HTERT RPE-1 (cell line): ENCODE measurements around the gene NLK.
"Not testable (repeated sequence)": the region's sequence is repeated elsewhere in the genome, so short reads cannot be mapped to it uniquely, and the experiment has no call there.

Source experiments
- in situ Hi-C: fragments of 300-500 bp; cut with MboI; formaldehyde crosslinking; loops from 4 replicates; pipeline ENCODE4 v1.14.3; 2020; ENCODE audit warnings: low sequenced_read_pairs

The NLK gene

DNA sequence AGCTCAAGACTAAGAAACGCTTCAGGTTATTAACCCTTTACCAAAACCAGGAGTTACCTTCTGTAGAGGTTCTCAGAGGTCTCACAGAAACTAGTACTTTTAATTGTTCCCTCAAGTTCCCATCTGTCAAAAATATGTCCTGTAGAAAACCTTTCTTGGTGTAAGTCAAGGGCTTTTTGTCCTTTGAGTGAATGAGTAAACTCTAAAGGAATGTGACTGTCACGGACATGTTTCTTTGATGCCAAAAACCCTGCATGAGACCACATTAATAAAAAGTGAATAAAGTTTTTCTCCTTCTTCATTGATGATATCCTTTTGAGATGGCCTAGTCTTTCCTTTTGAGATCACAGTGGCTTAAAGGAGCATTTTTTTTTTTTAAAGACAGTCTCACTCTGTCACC lies 102.9 kb downstream of the NLK start:
- in situ Hi-C loops: no loop called here

DNA sequence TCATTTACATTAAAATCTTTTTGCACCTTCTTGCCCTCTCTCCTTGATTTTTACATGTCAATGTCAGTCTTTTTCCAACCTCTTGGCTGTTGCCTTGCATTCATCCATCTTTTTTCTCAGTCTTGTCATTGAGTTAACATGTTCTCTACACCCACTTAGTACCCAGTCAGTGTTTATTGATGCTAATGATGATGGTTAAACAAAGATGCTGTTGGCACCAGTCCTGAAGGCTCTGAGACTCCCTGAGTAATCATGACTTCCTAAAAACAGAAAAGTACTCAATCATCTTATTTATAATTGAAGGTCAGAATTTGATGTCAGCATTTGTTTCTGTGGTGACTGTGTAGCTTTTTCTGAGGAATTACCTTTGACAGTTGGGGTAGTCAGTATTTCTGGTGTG lies 104.5 kb downstream of the NLK start:
- in situ Hi-C loops: no loop called here

DNA sequence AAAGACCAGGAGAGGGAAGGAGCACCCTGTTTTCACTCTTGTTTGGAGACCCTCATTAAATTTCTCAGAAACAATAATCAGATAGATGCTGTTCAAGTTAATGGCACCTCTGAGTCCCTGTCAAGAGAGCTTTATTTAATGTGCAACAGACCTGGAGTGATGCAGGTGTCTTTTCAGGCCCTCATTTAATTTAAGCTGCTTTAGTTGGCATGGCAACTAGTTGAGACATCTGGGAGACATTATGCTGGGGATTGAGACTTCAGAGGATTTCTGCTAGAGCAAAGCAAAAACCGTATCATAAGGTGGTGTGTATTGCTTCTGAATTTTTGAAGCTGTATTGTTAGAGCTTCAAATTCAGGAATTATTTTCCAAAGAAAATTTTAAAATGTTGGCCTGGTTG lies 108.5 kb downstream of the NLK start:
- in situ Hi-C loops: no loop called here

DNA sequence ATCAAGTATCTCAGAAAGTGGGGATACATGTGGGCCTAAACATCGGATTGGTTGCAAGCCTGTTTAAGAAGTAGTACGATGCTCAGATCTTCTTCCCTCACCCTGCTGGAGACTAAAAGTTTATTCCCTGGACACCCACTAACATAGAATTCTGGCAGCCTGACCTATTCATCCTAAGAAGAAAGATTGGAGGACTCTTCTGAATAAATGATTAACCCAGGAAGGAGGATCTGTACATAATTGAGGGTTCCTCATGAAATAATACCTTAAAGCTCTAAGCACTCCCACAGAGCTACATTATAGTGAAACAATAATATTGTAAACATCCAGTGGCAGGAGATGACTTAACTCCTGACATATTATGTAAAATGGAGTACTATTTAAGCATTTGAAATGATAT lies 111.7 kb downstream of the NLK start:
- in situ Hi-C loops: no loop called here

DNA sequence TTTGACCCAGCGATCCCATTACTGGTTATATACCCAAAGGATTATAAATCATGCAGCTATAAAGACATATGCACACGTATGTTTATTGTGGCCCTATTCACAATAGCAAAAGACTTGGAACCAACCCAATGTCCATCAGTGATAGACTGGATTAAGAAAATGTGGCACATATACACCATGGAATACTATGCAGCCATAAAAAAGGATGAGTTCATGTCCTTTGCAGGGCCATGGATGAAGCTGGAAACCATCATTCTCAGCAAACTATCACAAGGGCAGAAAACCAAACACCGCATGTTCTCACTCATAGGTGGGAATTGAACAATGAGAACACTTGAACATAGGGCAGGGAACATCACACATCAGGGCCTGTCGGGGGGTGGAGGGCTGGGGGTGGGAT lies 112.9 kb downstream of the NLK start:
- in situ Hi-C loops: not testable (repeated sequence)

DNA sequence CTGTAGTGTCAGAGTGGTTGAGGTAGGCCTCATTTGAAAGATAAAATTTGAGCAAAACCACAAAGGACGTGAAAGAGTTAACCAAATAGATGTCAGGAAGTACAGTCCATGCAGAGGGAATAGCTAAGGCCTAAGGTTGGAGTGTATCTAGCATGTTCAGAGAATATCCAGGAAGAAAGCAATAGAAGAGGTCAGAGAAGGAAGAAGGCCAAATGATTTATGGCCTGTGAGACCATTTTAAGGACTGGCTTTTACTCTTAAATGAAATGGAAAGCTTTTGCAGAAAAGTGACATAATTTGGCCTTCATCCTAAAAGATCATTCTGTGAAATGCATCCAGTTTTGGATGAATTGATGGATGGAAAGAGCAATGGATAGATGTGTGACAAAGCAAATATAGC lies 116.5 kb downstream of the NLK start:
- in situ Hi-C loops: no loop called here

DNA sequence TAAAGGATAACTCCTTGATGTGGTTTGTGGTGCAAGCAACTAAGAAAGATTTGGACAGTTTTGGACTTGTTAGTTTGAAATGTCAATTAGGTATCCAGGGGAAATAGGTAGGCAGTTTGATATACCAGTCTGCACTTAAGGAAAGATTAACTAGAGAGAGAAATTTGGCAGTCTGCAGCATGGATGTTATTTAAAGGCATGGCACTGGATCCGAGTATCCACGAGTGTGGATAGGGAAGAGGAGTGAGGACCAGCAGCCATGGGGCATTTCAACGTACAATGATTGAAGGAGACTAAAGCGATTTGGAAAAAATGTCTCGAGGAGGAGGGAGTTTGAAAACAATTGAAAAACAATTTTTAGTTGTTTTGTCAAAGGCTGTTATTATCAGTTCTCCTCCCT lies 117.4 kb downstream of the NLK start:
- in situ Hi-C loops: no loop called here

DNA sequence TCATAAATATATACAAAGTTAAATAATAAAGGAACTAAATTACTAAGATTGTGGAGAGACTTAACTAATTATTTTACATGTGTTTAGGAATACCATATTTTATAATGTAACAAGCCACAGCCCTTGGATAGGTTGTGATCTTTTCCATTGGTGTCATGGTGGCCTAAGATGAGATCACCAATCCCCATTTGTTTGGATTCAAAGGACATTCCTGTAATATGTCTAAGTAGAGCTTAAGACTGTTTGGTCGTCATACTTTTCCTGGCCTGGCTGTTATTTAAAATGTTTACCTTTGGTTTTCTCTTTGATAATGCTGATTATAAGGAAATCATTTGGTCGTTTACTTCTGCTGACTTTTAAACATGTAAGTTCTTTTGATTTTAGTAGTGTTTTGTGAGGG lies 118.1 kb downstream of the NLK start:
- in situ Hi-C loops: no loop called here

DNA sequence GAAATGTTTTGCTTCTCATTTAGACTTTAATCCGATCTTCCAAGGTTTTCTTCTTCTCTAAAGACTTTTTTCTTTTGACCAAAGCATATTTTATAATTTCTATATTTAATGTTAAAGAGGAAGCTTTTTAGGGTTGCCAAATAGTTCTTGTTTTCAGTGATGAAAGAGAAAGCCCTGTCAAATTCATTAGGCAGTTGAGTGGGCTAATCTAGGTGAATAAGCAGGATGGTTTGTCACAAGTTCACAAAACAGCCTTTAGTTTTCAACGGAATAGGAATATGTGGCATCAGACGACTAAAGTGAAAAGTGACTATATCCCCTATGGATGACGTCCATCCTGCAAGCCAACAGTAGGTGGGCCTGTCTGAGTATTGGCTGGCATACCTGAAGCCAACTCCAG lies 118.8 kb downstream of the NLK start:
- in situ Hi-C loops: no loop called here

DNA sequence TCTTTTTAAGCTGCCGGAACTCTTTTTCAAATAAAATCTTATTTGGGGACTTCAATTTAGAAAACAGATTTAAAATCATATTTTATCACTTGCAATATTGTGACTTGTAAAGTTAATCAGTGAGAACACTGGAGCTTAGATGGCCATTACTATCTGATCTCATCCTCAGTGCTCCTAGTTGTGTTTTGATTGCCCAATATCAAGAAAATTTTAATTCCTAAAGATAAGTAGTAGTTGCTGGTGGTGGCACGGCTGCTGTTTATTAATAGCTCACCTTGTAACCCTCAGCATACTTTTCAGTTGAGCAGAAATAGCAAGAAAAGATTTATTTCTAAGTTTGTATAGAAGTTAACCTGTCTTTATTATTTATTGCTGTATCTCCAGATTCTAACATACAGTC lies 124.0 kb downstream of the NLK start:
- in situ Hi-C loops: no loop called here

DNA sequence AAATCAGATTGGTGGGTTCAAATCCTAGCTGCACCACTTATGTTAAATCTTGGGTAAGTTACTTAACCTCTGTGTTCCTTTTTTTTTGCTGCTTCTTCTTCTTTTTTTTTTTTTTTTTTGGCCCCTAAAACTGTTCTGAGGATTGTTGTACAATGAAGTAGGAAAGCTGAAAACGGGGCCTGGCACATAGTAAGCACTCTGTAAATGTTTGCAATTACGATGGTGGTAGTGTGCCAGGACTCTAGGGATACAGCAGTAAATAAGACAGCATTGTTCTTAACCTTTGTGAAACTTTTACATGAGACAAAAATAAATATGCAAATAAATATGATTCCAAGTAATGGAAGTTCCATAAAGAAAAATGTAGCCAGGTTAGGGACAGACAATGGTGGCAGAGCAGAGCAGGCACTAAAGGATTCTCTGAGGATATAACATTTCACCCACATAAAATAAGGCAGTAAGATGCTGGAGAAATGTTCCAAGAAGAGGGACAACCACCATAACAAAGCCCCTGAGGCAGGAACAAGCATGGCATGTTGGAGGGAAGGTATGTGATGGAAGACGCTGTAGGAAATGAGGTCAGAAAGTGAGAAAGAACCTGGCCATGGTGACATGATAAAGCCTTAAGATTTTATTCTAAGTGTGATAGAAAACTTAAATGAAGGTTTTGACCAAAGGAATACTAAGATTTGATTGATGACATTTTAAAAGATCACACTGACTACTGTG lies 127.3 kb downstream of the NLK start:
- in situ Hi-C loops: no loop called here

DNA sequence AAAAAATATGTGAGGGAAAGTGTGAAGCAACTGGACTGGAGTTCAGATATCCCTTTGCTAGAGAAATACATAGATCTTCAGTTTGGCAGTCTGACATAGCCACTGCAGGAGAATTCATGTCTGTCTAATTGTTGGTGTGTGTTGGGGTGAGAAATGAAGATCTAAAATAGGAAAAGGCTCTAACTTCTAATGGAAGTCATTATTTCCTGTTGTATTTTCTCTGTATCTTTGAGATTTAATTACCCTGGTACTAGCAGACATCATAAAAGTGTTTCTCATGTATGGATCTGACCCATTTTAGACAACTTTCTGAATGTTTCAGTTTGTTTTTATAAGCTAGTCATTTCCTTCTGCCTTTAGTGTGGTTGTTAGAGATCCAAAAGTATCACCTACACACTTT lies 128.3 kb downstream of the NLK start:
- in situ Hi-C loops: no loop called here

DNA sequence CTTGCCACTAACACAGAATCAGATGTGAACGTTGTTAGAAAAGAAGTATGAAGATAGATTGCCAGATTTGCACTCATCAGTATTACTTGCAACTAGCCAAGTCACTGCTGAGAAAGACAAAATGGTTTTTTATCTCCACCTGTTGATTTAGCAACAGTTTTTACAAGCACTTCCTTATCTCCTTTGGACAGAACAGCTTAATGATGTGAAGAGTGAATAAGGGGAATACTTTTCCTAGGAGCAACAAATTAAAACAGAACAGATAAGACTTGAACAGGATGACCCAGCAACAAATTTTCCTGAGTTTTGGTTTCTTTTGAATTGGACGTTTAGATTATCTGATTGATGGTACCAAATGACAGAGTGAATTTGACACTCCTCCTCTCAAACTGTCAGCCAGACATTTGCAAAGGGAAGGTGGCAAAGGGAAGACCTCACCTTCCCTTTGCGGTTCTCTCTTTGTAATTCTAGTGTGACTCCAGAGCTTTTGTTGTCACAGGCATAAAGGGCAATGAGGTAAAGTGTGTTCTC lies 130.6 kb downstream of the NLK start:
- in situ Hi-C loops: no loop called here

DNA sequence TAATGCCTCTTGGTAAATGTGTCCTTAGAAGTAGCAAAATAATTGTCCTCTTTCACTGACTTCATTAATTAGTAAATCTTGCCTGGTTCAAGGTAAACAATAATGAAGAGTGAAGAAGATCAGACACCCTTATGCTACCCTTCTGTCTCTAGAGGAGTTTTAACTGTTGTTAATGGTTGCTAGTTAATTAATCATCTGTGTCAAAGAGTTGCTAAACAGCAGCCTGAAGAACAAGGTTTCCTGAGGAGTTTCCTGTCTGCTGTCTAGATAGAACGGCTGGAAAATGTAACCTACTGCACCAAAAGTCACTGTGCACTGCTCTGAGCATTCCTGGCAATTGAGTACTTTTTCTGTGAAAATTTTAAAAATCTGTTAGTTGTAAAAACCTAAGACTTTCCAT lies 131.3 kb downstream of the NLK start:
- in situ Hi-C loops: no loop called here

DNA sequence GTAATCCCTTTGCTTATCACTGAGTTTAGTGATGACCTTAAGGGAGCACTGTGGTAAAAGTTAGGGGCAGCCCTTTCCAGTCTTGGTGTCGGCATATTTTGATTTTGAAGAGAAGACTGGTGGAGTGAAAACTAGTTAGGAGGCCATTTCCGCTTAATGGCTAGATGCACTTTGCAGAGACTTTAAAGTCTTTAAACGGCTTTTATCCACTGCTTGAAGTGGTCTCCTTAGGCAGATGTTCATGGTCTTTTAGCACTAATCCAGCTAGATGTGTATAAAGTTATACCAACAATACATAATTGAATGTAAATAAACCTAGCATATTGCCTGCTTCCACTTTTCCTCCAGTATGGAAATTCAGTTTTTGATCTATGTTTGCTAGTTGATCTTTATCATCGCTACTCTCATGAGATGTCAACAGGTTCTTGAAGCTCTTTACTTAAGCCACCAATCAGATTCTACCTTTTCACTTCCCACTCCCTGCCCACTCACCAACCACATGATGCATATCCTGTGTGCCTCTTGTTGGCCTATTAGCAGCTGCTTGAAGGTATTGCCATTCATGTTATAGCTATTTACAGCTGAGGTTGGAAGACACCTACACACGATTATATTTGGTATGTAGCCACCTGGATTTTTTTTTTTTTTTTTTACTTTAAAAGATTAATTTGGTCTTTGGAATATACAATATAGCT lies 132.0 kb downstream of the NLK start:
- in situ Hi-C loops: no loop called here

DNA sequence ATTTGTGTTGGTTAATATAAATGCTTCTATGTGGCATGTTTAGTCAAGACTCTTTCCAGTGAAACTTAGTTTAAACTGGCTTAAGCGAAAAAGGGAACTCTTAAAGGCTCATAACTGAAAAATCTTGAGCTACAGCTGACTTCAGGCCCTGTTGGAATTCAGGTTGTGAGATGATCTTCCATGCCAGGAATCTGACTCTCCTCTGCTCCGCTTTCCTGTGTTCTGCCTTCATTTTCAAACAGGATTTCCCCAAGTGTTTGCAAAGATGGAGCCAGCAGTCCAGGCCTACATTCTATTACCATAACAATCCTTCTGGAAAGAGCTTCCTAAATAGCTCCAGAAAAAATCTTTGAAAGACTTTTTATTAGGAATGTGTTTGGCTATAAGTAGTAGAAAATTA lies 134.9 kb downstream of the NLK start:
- in situ Hi-C loops: no loop called here

DNA sequence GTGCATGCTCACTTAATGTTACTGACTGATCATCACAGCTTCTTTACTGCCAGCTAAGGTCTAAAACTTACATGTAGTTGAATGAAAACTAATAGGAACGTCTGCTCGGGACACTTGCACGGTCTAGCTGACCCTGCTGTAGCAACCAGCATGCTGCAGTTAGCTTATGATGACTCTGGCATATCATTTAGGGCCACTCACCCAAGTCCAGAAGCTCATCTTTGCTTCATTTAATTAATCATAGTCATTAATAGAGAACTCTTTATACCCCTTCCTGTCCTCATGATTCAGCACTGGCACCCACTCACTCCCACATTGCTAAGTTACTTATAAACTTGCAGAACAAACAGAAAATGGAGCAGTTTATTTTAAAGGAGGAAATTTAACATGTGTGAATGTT lies 136.3 kb downstream of the NLK start:
- in situ Hi-C loops: no loop called here

DNA sequence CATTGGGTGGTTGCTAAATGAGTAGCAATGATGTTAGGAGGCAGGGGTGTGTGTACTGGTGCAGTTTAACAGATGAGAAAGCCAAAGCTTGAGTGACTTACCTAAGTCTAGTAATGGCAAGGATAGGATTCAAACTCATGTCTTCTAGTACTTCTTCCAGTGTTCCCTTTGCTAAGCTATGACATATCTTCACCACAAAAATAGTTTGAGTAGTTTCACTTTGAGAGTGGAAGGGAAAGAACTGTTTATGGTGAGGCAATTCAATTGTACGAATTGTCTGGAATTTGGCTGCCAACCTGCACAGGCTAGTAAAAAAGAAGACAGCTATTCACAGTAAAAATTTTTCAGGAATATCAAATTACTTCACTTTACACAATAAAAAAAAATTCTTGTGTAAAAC lies 138.0 kb downstream of the NLK start:
- in situ Hi-C loops: no loop called here

DNA sequence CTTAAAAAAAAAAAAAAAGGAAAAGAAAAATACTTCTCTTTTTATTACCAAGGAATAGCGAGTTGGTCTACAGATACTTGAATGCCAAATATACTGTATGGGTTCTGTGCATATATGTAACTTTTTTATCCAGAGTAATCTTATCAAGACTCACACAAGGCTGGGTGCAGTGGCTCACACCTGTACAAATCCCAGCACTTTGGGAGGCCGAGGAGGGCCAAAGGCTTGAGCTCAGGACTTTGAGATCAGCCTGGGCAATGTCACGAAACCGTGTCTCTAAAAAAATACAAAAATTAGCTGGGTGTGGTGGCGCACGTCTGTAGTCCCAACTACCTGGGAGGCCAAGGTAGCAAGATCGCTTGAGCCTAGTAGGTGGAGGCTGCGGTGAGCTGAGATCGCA lies 139.1 kb downstream of the NLK start:
- in situ Hi-C loops: no loop called here

DNA sequence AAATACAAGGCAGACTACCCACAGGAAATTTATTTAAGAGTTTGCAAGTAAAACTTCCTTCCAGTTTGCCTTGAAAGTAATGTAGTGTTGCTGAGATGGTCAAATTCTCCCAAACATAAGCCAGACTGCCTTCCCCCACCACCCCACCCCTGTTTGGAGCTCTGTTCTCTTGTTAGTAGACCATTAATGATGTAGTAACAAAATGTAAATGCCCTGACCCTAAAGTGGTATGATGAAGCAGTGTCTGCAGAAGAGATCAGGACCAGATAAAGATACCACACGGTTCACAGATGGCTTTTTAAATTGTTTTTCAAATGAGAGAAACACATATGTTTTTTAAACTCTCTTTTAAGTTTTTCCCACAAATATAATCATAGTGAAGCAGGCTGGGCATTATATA lies 140.1 kb downstream of the NLK start:
- in situ Hi-C loops: no loop called here

DNA sequence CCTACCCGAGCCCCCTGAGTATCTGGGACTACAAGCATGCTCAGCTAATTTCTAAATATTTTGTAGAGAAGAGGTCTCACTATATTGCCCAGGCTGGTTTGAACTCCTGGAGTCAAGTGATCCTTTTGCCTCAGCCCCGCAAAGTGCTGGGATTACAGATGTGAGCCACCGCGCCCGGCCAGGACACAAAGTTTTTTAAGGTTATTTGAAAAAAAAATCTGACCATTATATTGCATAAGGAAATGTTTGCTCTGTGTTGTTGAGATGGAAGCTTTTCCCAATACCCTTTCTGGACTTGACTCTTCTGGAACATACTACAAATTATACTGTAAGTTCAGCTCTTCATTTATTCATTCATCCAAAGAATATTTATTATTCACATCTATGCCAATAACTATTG lies 143.2 kb downstream of the NLK start:
- in situ Hi-C loops: no loop called here

DNA sequence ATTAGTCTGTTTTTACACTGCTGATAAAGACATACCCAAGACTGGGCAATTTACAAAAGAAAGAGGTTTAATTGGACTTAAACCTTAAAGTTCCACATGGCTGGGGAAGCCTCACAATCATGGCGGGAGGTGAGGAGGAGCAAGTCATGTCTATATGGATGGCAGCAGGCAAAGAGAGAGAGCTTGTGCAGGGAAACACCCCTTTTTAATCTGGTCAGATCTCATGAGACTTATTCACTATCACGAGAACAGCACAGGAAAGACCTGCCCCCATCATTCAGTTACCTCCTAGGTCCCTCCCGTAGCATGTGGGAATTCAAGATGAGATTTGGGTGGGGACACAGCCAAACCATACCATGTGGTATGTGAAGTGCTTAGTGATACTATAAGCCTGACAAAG lies 144.0 kb downstream of the NLK start:
- in situ Hi-C loops: not testable (repeated sequence)

DNA sequence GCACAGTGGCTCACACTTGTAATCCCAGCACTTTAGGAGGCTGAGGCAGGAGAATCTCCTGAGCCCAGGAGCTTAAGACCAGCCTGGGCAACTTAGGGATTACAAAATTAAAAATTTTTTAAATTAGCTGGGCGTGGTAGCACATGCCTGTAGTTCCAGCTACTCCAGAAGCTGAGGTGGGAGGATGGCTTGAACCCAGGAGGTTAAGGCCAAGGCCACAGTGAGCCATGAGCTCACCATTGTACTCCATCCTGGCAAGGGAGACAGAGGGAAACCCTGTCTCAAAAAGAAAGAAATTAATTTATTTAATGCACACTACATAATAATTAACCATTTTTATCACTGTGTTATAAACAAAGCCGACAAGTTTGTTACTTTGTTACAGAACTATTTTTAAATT lies 145.5 kb downstream of the NLK start:
- in situ Hi-C loops: no loop called here
